Gastroesophageal sphincter (tissue), 4 donors: ENCODE results near the gene EME2. TPM values are rescaled to one million over a fixed set of nuclear protein-coding genes. Genes with fewer than 3 reads are reported as not detected.

Experiments
- ATAC-seq: fragments of 150-250 bp; one replicate; pipeline ENCODE4 v1.9.1; 2016; ENCODE audit warnings: mild to moderate bottlenecking, moderate library complexity
- H3K27ac ChIP-seq, 4 donors: fragments of 200-600 bp; sonication (generic) in 3 of 4; 1 replicate in 3 of 4; 2 replicates in 1 of 4; pipeline ENCODE4 v1.5.1; 2016 to 2019
- H3K27me3 ChIP-seq: fragments of 200-600 bp; sonication (generic); one replicate; pipeline ENCODE4 v1.5.1; 2019
- H3K36me3 ChIP-seq, 2 donors: fragments of 200-600 bp; sonication (generic); one replicate each; pipeline ENCODE4 v1.5.1; 2019; ENCODE audit warnings: control low read depth in 1 of 2
- H3K4me1 ChIP-seq, 3 donors: fragments of 200-600 bp; sonication (generic); 1 replicate in 2 of 3; 2 replicates in 1 of 3; pipeline ENCODE4 v1.5.1; 2016 to 2019; ENCODE audit warnings: control low read depth in 2 of 3
- H3K4me3 ChIP-seq, 2 donors: fragments of 200-600 bp; sonication (generic); one replicate each; pipeline ENCODE4 v1.5.1; 2019; ENCODE audit warnings: mild to moderate bottlenecking in 1 of 2, moderate library complexity in 1 of 2
- H3K9me3 ChIP-seq, 3 donors: fragments of 200-600 bp; sonication (generic); one replicate each; pipeline ENCODE4 v1.5.1; 2017 to 2019; ENCODE audit warnings: control low read depth in 2 of 3
- CTCF ChIP-seq, 4 experiments: fragments of 200-600 bp in 2 of 4; fragments of 450-650 bp in 2 of 4; sonication (generic) in 1 of 4; IDR thresholded peaks; one replicate each; pipeline ENCODE4 v1.5.1; 2017 to 2019; ENCODE audit warnings: antibody characterized with exemption in 4 of 4, mild to moderate bottlenecking in 2 of 4, moderate library complexity in 2 of 4
- EP300 ChIP-seq: sonication (generic); formaldehyde crosslinking; IDR thresholded peaks from one replicate; pipeline ENCODE4 v1.6.1; 2017; ENCODE audit warnings: antibody characterized with exemption, mild to moderate bottlenecking
- POLR2A ChIP-seq, 2 donors: fragments of 450-650 bp; IDR thresholded peaks; one replicate each; pipeline ENCODE4 v1.6.1; 2017; ENCODE audit warnings: antibody characterized with exemption in 2 of 2, mild to moderate bottlenecking in 2 of 2, moderate library complexity in 1 of 2
- POLR2AphosphoS5 ChIP-seq: sonication (generic); formaldehyde crosslinking; IDR thresholded peaks from one replicate; pipeline ENCODE4 v1.6.1; 2017; ENCODE audit warnings: antibody characterized with exemption
- WGBS, 2 donors: methylation state at CpG; one replicate each; pipeline ENCODE4 v1.1.5; 2018; ENCODE audit warnings: low coverage in 1 of 2; 5-methylcytosine and 5-hydroxymethylcytosine counted together
- total RNA-seq, 4 donors: library from RNA; depleted of rRNA; stranded (reverse); fragments of >200 nt; gene quantifications; one replicate each; pipeline ENCODE4 v1.1.0, GENCODE V29; 2016

EME2 gene
- total RNA-seq, 4 donors from 2014 or later: 4.6 to 20.4 (median 7.7) TPM

GRCh38 chr16:1768767-1769401 is 3.7 kb upstream of the EME2 start:
- Histone ChIP-seq H3K9me3 (no peaks in the 10 kb centered on the region), H3K27me3 (no peaks in the 10 kb centered on the region), H3K36me3 (peaks cover 0 to 61% of the 10 kb centered on the region in 2 donors), H3K4me1 (peaks cover 0 to 44% (median 16%) of the 10 kb centered on the region in 3 donors), H3K4me3 (no peak overlapping the region), H3K27ac (peak overlapping the region in 3 of 4 donors; percentile 24 to 98 (median 96))
- ATAC-seq: no peak
- 60 to 80% methylated on average over 1 of the region's 26 CpGs for WGBS, 2 donors
- TF ChIP-seq CTCF (IDR thresholded peaks at IDR 0.05) (no peak), POLR2AphosphoS5 (no peak), EP300 (no peak), POLR2A (IDR thresholded peaks at IDR 0.05) (no peak)

- H3K4me3 ChIP-seq: peak overlapping the region in 1 of 2 donors; percentile 84
- H3K27me3 ChIP-seq: no peaks in the 10 kb centered on the region
- ATAC-seq: no peak
- no CpG with 5 or more reads among the region's 27 CpGs for WGBS, 2 donors
- TF ChIP-seq EP300 (no peak), CTCF (IDR thresholded peaks at IDR 0.05) (no peak), POLR2A (IDR thresholded peaks at IDR 0.05) (no peak), POLR2AphosphoS5 (no peak)
- peak overlapping the region; percentile 32 to 99 (median 97) for H3K27ac ChIP-seq
- no peaks in the 10 kb centered on the region for H3K9me3 ChIP-seq
- H3K4me1 ChIP-seq: peaks cover 0 to 51% (median 23%) of the 10 kb centered on the region in 3 donors
- peaks cover 0 to 53% of the 10 kb centered on the region in 2 donors for H3K36me3 ChIP-seq
These were observed 3.0 kb upstream of the EME2 start for GRCh38 chr16:1769402-1770300.

GRCh38 chr16:1770328-1771187 is 2.1 kb upstream of the EME2 start:
- peak overlapping the region; percentile 52 to 99 (median 97) for H3K27ac ChIP-seq
- TF ChIP-seq CTCF (IDR thresholded peaks at IDR 0.05): peak in 1 of 4 experiments; percentile 19
- peak; percentile 37 for TF ChIP-seq POLR2AphosphoS5
- no peak for TF ChIP-seq EP300
- peak in 1 of 2 donors; percentile 31 for TF ChIP-seq POLR2A (IDR thresholded peaks at IDR 0.05)
- H3K36me3 ChIP-seq: peaks cover 0 to 53% of the 10 kb centered on the region in 2 donors
- peaks cover 0 to 60% (median 27%) of the 10 kb centered on the region in 3 donors for H3K4me1 ChIP-seq
- no peaks in the 10 kb centered on the region for H3K27me3 ChIP-seq
- WGBS, 2 donors: no CpG with 5 or more reads among the region's 81 CpGs
- peak overlapping the region; percentile 71 to 84 for H3K4me3 ChIP-seq
- peak; percentile 40 for ATAC-seq
- H3K9me3 ChIP-seq: no peaks in the 10 kb centered on the region

- 0% methylated on average over 5 of the region's 79 CpGs; no CpG with 5 or more reads in 1 of the 2 donors for WGBS, 2 donors
- H3K27me3 ChIP-seq: no peaks in the 10 kb centered on the region
- H3K27ac ChIP-seq: peak within 1 kb of the TSS; percentile 52 to 99 (median 97)
- peaks cover 0 to 66% (median 27%) of the 10 kb centered on the region in 3 donors for H3K4me1 ChIP-seq
- ATAC-seq: peak; percentile 68
- peaks cover 0 to 53% of the 10 kb centered on the region in 2 donors for H3K36me3 ChIP-seq
- peak; percentile 12 for TF ChIP-seq POLR2A (IDR thresholded peaks at IDR 0.05)
- TF ChIP-seq CTCF (IDR thresholded peaks at IDR 0.05): peak in 1 of 4 experiments; percentile 23
- TF ChIP-seq EP300: no peak
- TF ChIP-seq POLR2AphosphoS5: peak; percentile 29
- H3K4me3 ChIP-seq: peak within 1 kb of the TSS; percentile 71 to 84
- no peaks in the 10 kb centered on the region for H3K9me3 ChIP-seq
These were observed 1.3 kb upstream of the EME2 start, which contains the start of gene NME3 for GRCh38 chr16:1771188-1771863. Gene NME3 (minus strand): TSS chr16:1771543. CDS start chr16:1771534, 9 bp downstream.
